Activated CD4-positive, alpha-beta T cell treated with anti-CD3 and anti-CD28 coated beads, Interleukin-2, amount 50 U/mL, for 48 hours (primary cell): ENCODE data around the gene C10orf62.
"Not testable (repeated sequence)": the region's sequence is repeated elsewhere in the genome, so short reads cannot be mapped to it uniquely, and the experiment has no call there.

Experiments used
- DNase-seq, 2 experiments: peaks; one replicate each; pipeline ENCODE4 v3.0.0-alpha.2; 2020

C10orf62 gene

DNA sequence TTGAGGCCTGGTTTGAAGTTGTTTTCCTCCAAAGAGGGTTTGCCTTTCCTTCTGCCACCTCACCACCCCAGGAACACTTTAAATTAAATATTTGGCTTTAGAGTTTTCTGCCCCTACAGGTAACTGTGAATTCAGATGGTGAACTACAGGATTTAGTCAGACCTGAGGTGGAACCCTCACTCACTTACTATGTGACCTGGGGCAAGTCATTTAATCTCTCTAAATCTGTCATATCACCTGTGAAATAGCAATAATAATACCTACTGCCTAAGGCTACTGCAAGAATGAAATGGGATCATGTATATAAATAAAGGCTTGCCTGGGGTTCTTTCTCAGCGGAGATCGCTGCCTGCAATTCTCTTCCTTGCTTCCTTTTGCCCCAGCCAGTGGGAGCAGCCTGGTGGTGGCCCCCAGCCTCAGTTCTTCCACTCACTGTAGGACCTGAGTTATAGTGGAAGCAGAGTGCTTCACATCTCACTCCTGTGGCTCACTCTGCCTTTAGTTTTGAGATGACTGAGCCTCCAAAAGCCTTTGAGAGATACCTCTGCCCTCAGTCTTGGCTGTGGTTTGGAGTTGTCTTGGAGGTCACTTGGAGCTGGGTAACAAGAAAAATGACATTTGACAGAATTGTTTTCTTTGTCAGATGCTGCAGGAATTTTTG, 23.1 kb upstream of the C10orf62 start:
- no peak for DNase-seq

DNA sequence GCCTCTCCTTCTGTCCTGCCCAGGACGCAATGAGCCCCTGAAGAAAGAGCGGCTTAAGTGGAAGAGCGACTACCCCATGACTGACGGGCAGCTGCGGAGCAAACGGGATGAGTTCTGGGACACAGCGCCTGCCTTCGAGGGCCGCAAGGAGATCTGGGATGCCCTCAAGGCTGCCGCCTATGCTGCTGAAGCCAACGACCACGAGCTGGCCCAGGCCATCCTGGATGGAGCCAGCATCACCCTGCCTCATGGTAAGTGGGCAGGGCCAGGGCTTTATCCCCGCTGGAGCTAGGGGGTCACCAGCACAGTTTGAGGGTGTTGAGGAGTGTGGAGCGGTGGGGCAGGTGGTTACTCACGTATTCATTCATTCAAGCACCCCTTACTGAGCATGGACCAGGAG, 21.6 kb upstream of the C10orf62 start:
- no peak for DNase-seq

DNA sequence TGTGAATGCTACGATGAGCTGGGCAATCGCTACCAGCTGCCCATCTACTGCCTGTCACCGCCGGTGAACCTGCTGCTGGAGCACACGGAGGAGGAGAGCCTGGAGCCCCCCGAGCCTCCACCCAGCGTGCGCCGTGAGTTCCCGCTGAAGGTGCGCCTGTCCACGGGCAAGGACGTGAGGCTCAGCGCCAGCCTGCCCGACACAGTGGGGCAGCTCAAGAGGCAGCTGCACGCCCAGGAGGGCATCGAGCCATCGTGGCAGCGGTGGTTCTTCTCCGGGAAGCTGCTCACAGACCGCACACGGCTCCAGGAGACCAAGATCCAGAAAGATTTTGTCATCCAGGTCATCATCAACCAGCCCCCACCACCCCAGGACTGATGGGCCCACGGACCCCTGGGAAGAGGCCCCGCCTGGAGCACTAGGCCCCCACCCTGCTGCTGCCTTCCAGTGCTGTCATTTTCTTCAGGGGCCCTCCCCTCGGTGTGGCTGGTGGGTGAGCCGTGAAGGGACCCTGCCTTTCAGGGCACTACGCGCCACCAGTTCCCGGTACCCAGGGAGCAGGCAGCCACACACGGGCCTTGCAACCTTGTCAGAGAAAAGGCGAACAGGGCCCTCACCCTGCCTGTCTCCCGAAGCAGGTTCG, 19.3 kb upstream of the C10orf62 start:
- no peak for DNase-seq

DNA sequence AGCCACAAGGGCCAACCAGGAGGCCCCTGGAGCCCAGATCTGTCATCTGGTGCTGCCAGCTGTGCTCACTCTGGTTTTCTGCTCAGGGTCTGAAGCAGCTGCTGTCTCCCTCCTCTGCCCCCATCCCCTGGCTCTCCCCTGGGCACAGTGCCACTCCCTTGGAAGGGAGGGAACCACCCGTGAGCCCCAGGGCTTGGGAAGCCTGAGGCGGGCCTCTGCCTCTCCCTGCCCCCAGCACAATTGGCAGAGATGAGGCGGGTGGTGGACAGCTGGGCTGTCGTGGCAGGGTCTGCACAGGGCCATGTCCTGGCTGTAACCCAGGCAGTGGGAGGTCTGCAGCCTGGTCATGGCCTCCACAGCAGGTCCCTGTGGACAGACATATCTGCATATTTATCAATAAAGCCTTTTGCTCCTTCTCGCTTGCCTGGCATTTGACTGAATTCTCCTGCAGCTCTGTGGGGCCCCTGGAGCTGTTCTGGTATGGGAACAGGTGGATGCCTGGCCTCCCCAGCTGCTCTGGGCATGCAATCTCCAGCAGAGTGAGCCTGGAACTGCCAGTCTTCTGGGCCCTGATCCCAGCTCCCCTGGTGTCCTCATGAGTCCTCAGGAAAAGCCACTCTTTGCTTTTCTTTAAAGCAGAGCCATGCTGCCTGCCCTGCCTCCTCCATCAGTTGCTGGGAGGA, 18.6 kb upstream of the C10orf62 start:
- no peak for DNase-seq

DNA sequence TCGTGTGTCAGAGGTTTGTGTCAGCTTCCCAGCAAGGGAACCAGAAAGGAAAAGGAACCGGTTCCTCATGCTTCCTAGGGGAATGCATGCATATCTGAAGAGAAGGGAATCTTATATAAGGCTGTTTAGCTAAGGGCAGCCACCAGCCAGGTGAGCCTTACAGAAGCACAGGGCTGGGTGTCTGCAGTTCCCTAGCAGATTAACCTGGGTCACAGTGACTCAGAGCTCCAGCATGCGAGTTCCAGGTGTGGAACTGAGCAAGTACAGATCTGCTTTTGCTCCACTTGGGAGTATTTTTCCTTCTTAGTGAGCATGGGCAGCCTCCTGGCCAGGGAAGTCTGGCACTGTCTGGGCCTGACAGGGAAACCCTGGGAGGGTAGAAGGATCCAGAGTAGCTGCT, 17.9 kb upstream of the C10orf62 start:
- DNase-seq: no peak

DNA sequence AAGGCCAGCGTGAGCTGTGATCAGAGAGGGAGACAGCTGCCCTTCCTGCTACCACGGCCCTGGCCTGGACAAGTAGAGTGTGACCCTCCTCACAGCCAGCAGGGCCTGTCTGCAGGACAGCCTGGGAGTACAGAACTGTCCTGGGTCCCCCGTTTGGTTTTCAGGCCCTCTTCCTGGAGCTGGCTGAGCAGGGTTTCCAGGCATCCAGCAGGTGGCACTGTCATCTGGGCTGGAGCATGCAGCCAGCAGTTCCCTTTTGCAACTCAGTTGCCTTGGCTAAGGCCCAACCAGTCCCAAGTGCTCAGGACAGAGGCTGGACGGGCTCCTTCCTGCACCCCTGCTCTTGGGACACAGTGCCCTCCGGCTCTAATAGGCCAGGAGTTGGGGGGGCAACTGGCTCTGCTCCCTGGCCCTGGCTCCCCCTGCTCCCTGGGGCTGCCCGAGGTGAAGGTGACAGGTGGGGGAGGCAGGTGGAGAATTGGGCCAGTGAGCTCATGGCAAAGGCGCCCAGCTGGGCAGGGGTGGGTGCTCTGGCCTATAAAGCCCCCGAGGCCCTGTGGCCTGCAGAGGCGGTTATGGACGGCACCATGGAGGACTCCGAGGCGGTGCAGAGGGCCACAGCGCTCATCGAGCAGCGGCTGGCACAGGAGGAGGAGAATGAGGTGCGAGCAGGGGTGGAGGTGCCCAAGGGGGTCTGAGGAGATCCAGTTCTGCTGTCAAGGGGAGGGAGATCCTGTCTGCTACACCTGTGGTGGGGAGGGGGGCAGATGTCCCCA, 17.1 kb upstream of the C10orf62 start, which contains the start of gene ANKRD2:
ANKRD2 (plus strand) TSS at position 566 of the 776 bp plus-strand sequence; CDS start at position 576, 10 bp downstream.
- peak; percentile 64 to 68 for DNase-seq

DNA sequence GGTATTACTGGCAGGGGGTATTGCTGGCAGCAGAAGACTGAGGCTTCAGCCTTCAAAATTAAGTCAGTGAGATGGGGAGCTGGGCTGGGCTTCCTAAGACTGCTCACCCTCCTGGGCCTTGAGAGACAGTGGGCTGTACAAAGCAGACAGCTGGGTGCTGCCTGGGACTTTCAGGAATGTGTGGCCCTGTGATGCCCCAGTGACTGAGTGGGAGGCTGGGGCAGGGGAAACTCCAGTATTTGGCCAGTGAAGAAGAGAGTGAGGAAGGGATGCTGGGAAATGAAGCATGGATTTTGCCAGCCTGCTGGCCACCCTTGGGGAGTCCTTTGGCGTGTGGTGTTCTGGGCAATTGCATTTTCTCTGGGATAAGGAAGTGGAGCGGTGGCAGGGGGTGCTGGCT, 16.5 kb upstream of the C10orf62 start:
- DNase-seq: no peak

DNA sequence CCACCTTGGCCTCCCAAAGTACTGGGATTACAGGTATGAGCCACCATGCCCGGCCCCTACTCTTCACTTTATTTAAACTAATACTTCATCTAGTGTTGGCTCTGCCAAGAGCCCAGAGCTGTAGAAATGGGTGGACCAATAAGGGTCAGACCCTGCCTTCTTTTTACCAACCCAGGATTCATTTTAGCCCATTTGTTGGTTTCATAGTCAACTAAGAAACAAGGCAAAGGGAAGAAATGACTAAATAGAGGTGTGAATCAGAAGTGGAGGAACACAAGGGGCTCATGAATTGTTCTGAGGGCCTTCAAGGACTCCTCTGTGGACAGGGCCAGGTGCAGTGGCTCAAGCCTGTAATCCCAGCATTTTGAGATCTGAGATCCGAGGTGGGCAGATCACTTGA, 15.8 kb upstream of the C10orf62 start:
- no peak for DNase-seq

DNA sequence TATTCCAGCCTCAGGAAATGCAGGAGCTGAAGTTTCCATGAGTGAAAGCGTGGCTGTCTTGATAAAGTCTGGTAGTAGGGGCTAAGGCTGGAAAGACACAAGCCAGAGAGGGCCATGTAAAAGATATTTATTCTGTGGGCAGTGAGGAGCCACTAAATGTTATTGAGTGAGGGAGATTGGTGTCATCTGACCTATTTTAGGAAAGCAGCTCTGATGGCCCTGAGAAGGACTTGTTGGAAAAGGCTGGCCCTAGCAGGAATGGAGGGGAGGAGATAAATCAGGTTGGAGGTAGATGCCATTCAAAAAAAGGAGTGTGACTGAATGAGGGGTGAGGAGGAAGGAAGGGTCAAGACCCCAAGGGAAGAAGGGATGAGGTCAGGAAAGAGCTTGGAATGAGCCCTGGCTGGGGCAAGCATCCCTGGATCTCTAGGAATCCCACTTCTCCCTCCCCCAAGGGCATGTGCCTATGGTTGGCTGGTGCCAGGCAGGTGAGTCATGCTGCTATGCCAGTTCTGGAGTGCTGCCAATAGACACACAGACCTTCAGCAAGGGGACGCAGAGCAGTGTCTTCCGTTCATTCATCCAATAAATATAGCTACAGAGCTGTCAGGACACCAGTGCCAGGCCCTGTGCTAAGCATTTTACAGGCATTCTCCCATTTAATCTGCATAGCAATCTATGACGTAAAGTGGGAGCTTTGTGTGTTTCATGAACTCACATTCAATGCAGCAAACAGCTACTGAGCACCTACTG, 15.0 kb upstream of the C10orf62 start:
- DNase-seq: no peak

DNA sequence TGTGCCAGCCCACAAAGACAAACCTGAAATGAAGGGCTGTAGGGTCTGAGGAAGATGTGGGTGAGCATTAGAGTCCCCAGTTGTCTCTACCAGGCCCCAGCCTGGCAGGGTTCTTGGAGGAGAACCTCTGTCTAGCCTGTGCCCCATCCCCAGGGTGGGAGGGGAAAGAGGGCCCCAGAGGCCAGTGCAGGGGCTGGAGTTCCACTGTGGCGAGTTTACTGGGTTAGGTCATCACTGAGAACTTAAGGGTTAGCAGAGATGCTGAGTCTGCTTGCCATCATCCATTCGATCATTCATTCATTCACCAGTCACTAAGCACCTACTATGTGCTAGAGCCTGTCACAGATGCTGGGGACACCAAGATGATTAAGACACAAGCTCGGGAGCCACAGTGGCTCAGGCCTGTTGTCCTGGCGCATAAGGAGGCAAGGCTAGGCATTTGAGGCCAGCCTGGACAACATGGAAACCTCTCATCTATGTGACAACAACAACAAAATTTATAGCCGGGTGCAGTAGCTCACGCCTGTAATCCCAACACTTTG, 14.3 kb upstream of the C10orf62 start:
- DNase-seq: no peak

DNA sequence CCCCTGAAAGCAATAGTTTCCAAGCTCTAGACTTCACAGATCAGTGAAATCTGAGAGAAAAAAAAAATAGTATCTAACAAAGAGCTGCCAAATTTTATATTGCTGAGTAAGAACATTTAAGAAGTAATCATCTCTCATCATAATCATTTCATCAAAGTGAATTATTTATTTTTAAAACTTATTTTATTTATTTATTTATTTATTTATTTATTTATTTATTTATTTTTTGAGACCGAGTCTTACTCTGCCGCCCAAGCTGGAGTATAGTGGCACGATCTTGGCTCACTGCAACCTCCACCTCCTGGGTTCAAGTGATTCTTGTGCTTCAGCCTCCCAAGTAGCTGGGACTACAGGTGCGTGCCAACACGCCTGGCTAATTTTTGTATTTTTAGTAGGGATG, 13.0 kb upstream of the C10orf62 start:
- not testable (repeated sequence) for DNase-seq

DNA sequence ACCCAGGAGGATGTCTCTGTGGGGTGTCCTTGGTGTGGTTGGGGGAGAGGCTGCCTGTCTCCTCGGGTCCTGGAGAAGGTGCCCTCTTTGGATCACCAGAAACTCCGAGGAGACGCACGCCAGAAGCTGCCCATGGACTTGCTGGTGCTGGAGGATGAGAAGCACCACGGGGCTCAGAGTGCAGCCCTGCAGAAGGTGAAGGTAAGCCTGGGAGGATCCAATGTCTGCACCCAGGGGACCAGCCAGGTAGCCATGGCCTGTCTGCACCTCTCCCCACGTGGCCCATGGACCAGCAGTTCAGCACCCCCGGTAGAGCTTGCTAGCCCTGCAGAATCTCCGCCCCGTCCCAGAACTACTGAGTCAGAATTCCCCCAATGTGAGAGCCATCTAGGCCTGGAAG, 11.8 kb upstream of the C10orf62 start:
- DNase-seq: no peak

DNA sequence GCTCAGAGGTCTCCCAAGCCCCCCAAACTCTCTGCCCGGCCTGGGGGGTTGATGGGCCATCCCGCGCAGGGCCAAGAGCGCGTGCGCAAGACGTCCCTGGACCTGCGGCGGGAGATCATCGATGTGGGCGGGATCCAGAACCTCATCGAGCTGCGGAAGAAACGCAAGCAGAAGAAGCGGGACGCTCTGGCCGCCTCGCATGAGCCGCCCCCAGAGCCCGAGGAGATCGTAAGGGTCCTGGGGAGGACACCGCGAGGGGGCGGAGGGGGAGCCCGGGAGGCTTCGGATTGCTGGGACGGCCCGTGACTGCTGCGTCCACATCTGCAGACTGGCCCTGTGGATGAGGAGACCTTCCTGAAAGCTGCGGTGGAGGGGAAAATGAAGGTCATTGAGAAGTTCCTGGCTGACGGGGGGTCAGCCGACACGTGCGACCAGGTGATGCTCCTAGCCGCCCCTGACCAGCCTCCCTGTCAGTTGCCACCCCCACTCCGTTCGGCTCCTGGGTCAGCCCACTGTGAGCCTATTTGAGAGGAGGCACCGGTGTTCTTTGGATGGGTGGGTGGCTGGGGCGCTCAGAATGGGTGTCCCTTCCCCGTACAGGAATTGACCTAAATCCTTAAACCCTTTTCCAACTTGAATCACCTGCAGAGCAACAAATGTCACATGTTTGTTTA, 11.2 kb upstream of the C10orf62 start:
- no peak for DNase-seq

DNA sequence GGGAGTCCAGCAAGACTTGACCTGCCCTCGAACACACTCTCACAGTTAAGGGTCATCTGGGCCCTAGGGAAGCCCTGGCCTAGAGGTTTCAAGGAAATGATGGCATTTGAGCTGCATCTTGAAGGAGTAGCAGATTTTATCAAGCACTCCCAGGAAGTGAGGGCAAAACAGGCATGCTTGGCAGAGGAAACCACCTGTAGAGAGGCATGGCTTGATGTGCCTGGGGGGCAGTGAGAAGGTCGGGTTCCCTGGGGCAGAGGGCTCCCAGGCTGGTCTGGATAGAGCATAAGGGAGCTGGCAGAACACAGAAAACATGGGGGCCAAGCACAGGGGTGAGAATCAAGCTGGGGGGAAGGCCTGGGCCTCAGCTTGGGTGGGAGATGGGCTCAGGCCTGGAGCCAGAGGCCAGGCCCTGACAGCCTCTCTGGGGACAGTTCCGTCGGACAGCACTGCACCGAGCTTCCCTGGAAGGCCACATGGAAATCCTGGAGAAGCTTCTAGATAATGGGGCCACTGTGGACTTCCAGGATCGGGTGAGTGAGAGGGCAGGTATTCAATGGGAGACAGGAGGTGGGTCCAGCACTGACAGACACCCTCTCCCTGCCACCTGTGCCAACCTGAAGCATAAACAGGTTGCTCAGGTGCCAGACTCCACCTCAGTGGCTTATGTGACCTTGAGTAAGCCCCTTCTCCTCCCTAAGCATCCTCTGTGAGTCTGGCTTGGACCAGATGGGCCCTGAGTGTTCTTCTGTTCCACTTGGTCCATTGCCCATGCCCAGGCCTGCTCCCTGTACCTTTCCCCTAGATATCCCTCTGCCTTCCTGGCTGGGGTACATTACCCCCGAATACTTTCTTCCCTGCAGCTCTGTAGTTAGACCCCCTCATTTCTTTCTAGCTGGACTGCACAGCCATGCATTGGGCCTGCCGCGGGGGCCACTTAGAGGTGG, 8.8 kb upstream of the C10orf62 start:
- no peak for DNase-seq

DNA sequence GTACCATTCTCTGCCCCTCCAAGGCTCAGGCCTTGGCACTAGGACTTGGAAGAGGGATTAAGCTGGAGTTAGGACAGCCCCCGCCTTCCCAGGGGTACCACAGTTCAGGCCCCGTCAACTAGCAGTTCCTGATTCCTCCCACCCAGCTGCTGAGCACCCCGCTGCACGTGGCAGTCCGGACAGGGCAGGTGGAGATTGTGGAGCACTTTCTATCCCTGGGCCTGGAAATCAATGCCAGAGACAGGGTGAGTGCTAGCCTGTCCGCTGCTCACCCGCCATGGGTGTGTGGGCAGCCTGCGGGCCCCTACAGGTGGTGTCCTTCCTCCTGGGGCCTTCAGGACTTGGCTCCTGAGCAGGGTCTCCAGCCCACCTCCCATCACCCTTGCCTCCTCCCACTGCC, 7.4 kb upstream of the C10orf62 start:
- no peak for DNase-seq

DNA sequence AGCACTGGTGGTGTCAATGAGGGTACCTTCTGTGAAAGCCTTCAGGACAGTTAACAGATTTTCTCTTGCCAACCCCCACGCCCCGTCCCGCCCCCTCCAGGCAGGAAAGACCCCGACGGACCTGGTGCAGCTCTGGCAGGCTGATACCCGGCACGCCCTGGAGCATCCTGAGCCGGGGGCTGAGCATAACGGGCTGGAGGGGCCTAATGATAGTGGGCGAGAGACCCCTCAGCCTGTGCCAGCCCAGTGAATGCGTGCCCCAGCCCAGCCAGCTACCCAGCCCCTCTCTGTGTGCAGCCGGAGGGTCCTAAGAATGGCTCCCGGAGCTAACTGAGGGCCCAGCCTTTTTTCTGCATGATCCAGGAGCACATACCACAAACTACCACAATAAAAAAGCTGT, 6.0 kb upstream of the C10orf62 start:
- DNase-seq: no peak

DNA sequence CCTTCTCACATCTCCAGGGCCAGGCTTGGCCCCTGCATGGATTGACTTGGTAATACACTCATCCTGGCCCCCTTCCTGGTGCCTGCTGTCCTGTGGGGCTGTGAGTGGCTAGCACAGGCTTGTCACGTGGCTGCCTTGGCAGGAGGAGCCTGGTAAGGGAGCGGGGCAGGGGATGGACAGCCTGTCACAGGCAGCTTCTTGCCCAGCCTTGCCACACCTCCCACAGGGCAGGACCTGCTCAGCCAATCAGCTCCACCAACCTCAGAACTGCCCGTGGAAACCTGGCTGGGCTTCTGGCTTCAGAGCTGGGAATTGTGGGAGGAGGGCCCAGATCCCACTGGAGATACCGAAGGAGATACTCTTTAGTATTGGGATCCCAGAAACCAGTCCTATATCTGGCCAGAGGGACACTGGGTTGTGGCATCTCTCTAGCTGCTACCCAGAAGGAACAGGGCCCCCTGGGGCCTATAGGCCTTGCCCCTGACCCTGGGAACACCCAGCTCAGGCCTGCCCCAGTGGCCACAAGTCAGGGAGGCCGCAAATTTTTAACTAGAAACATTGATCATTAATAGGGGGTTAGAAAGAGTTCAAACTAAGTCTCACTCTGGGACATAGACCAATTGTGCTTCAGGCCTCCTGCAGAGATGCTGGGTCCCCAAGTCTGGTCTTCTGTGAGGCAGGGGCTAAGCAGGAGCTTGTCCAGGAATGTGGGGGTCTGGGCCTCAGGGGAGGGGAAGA, 5.3 kb upstream of the C10orf62 start, which contains the start of gene HOGA1:
HOGA1 (plus strand) TSS at position 330 of the 738 bp plus-strand sequence; CDS start at position 645, 315 bp downstream.
- DNase-seq: no peak

DNA sequence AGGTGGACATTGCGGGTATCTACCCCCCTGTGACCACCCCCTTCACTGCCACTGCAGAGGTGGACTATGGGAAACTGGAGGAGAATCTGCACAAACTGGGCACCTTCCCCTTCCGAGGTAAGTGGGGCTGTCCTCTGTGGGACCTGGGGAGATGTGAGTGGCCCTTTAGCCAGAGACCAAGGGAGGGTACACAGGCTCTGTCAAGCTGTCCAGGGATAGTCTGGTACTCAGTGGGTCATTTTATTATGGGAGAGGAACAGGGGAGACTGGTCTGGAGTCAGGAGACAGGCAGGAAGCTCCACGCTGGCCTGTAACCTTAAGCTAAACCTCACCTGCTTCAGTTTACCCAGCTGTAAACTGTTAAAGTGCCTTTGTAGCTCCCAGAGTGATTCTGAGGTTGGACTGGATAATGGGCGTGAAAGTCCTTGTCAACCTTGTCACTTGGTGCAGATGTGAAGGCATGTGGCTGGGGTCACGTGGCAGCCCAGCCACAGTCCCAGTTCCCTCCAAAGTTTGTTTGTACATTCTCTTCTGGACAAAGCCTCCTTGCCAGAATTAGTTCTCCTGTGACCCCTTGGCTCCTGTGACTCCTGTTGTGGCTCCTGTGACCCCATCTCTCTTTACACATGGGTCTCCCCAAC, 4.6 kb upstream of the C10orf62 start:
- DNase-seq: no peak

DNA sequence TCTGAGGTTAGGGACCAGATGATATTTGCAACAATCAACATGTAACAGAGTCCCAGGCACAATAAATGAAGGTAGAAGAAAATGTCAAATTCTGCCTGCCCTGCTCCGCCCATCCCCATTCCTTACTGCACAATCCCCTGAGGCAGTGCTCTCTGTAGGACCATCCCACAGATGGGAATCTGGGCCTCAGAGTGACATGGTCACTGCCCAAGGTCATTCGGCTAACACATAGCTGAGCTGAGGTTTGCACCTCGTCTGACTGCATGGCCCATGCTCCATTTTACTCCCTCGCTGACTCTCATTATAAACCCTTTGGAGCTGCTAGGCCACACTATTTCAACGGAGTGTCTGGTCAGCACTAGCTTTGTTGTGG, 4.1 kb upstream of the C10orf62 start:
- no peak for DNase-seq
